ENCODE data around the gene IFITM5.
A peak's percentile ranks its signal among the peaks of the same experiment; 100 is the strongest.

IFITM5 gene

GRCh38 chr11:267491-267994 lies 31.8 kb downstream of the IFITM5 start:
- H3K4me3 ChIP-seq (replicated peaks in 1 of 2; ENCODE audit: low read depth in 2 of 2, low read length in 2 of 2): no peak overlapping the region
- no peak for TF ChIP-seq CTCF (IDR thresholded peaks at IDR 0.05; ENCODE audit: low read depth, low read length)
- no peak for DNase-seq (ENCODE audit: low read depth in 2 of 2)

GRCh38 chr11:266676-267439 lies 32.5 kb downstream of the IFITM5 start:
- H3K4me3 ChIP-seq (replicated peaks in 1 of 2; ENCODE audit: low read depth in 2 of 2, low read length in 2 of 2): no peak overlapping the region
- no peak for DNase-seq (ENCODE audit: low read depth in 2 of 2)
- no peak for TF ChIP-seq CTCF (IDR thresholded peaks at IDR 0.05; ENCODE audit: low read depth, low read length)

- H3K4me3 ChIP-seq (replicated peaks in 1 of 2; ENCODE audit: low read depth in 2 of 2, low read length in 2 of 2): no peak overlapping the region
- no peak for TF ChIP-seq CTCF (IDR thresholded peaks at IDR 0.05; ENCODE audit: low read depth, low read length)
- DNase-seq (ENCODE audit: low read depth in 2 of 2): no peak
Observed at GRCh38 chr11:261624-262023, 37.7 kb downstream of the IFITM5 start.

GRCh38 chr11:259413-259812 lies 39.9 kb downstream of the IFITM5 start:
- no peak for DNase-seq (ENCODE audit: low read depth in 2 of 2)
- TF ChIP-seq CTCF (IDR thresholded peaks at IDR 0.05; ENCODE audit: low read depth, low read length): no peak
- no peak overlapping the region for H3K4me3 ChIP-seq (replicated peaks in 1 of 2; ENCODE audit: low read depth in 2 of 2, low read length in 2 of 2)

GRCh38 chr11:257766-258493 lies 41.4 kb downstream of the IFITM5 start:
- TF ChIP-seq CTCF (IDR thresholded peaks at IDR 0.05; ENCODE audit: low read depth, low read length): peak; percentile 26
- no peak for DNase-seq (ENCODE audit: low read depth in 2 of 2)
- H3K4me3 ChIP-seq (replicated peaks in 1 of 2; ENCODE audit: low read depth in 2 of 2, low read length in 2 of 2): no peak overlapping the region

GRCh38 chr11:256952-257737 lies 42.2 kb downstream of the IFITM5 start:
- no peak for DNase-seq (ENCODE audit: low read depth in 2 of 2)
- H3K4me3 ChIP-seq (replicated peaks in 1 of 2; ENCODE audit: low read depth in 2 of 2, low read length in 2 of 2): no peak overlapping the region
- no peak for TF ChIP-seq CTCF (IDR thresholded peaks at IDR 0.05; ENCODE audit: low read depth, low read length)

Data from cardiac fibroblast (primary cell).